ENCODE data around the gene ANXA11. TPM values are rescaled to one million over a fixed set of nuclear protein-coding genes. Genes with fewer than 3 reads are reported as not detected.
"Not testable (repeated sequence)": the region's sequence is repeated elsewhere in the genome, so short reads cannot be mapped to it uniquely, and the experiment has no call there.

Gene ANXA11
- total RNA-seq, 1 experiment from 2014 or later: 66.1 TPM

- DNase-seq (ENCODE audit: extremely low read depth, low read depth): no peak
Observed at GRCh38 chr10:80211786-80212185, 6.4 kb upstream of the ANXA11 start.

- no peak for DNase-seq (ENCODE audit: extremely low read depth, low read depth)
Observed at GRCh38 chr10:80210259-80210658, 4.9 kb upstream of the ANXA11 start.

- DNase-seq (ENCODE audit: extremely low read depth, low read depth): no peak
Observed at GRCh38 chr10:80207768-80208370, 2.5 kb upstream of the ANXA11 start.

GRCh38 chr10:80206277-80206655 is 929 bp upstream of the ANXA11 start:
- DNase-seq (ENCODE audit: extremely low read depth, low read depth): no peak

- DNase-seq (ENCODE audit: extremely low read depth, low read depth): no peak
Observed at GRCh38 chr10:80204677-80205476, 460 bp downstream of the ANXA11 start.

GRCh38 chr10:80203835-80204676 is 1.3 kb downstream of the ANXA11 start:
- DNase-seq (ENCODE audit: extremely low read depth, low read depth): no peak

GRCh38 chr10:80202934-80203834 is 2.2 kb downstream of the ANXA11 start:
- DNase-seq (ENCODE audit: extremely low read depth, low read depth): peak; percentile 36

- DNase-seq (ENCODE audit: extremely low read depth, low read depth): not testable (repeated sequence)
Observed at GRCh38 chr10:80202530-80202929, 2.8 kb downstream of the ANXA11 start.

- DNase-seq (ENCODE audit: extremely low read depth, low read depth): no peak
Observed at GRCh38 chr10:80201608-80202141, 3.7 kb downstream of the ANXA11 start.

GRCh38 chr10:80200687-80201086 is 4.7 kb downstream of the ANXA11 start:
- no peak for DNase-seq (ENCODE audit: extremely low read depth, low read depth)

- no peak for DNase-seq (ENCODE audit: extremely low read depth, low read depth)
Observed at GRCh38 chr10:80200259-80200658, 5.1 kb downstream of the ANXA11 start.

- no peak for DNase-seq (ENCODE audit: extremely low read depth, low read depth)
Observed at GRCh38 chr10:80199828-80200227, 5.5 kb downstream of the ANXA11 start.

- DNase-seq (ENCODE audit: extremely low read depth, low read depth): no peak
Observed at GRCh38 chr10:80197972-80198916, 7.1 kb downstream of the ANXA11 start.

- DNase-seq (ENCODE audit: extremely low read depth, low read depth): no peak
Observed at GRCh38 chr10:80196950-80197315, 8.4 kb downstream of the ANXA11 start.

GRCh38 chr10:80196270-80196949 is 8.9 kb downstream of the ANXA11 start:
- DNase-seq (ENCODE audit: extremely low read depth, low read depth): no peak

GRCh38 chr10:80195046-80195574 is 10.2 kb downstream of the ANXA11 start:
- no peak for DNase-seq (ENCODE audit: extremely low read depth, low read depth)

GRCh38 chr10:80194373-80195045 is 10.8 kb downstream of the ANXA11 start:
- DNase-seq (ENCODE audit: extremely low read depth, low read depth): no peak

GRCh38 chr10:80192553-80192952 is 12.8 kb downstream of the ANXA11 start:
- DNase-seq (ENCODE audit: extremely low read depth, low read depth): no peak
